IMR-90 (cell line): ENCODE results near the gene LGALS12. TPM values are rescaled to one million over a fixed set of nuclear protein-coding genes. Genes with fewer than 3 reads are reported as not detected.
"Not testable (repeated sequence)": the region's sequence is repeated elsewhere in the genome, so short reads cannot be mapped to it uniquely, and the experiment has no call there.

Source experiments
- ATAC-seq: fragments of 200-7000 bp; cut with Tn5 transposase; 2 replicates; pipeline ENCODE4 v1.9.1; 2020; ENCODE audit warnings: low read depth, mild to moderate bottlenecking, moderate library complexity
- BruUV-seq: library from RNA; stranded (reverse); fragments of 400-500 nt; replicated peaks from 2 replicates; lab custom pipeline; 2021; lab: Mats Ljungman, UMichigan
- CTCF ChIA-PET: fragments of 300-600 bp; formaldehyde crosslinking; extraction: SDS; loops from one replicate; lab custom pipeline; 2021; ENCODE audit warnings: antibody characterized with exemption; lab: Yijun Ruan, JAX
- POLR2A ChIA-PET: fragments of 300-600 bp; sonication (Branson Sonifier 250); formaldehyde crosslinking; loops from one replicate; lab custom pipeline; 2022; ENCODE audit warnings: antibody characterized with exemption; ENCODE audit not compliant: unreplicated experiment; lab: Charles Lee
- DNase-seq: peaks from one replicate; pipeline ENCODE4 v3.0.0; 2013
- H2AFZ ChIP-seq: replicated peaks from 2 replicates; pipeline ENCODE3; 2013; ENCODE audit warnings: low read length, mild to moderate bottlenecking; ENCODE audit not compliant: poor library complexity
- H2AK5ac ChIP-seq: 2 replicates; pipeline ENCODE4 v1.6.1; 2013; ENCODE audit warnings: low read depth, low read length, inconsistent platforms
- H2AK9ac ChIP-seq: replicated peaks from 2 replicates; pipeline ENCODE3; 2013; ENCODE audit warnings: mild to moderate bottlenecking, low read depth, low read length, moderate library complexity; ENCODE audit not compliant: poor library complexity
- H2BK120ac ChIP-seq: 2 replicates; pipeline ENCODE4 v1.6.1; 2013; ENCODE audit warnings: low read depth, low read length, inconsistent platforms
- H2BK15ac ChIP-seq: 3 replicates; pipeline ENCODE4 v1.6.1; 2013; ENCODE audit warnings: low read depth, low read length, inconsistent platforms
- H2BK20ac ChIP-seq: 2 replicates; pipeline ENCODE4 v1.6.1; 2013; ENCODE audit warnings: low read depth, mild to moderate bottlenecking, inconsistent platforms, low read length, moderate library complexity
- H2BK5ac ChIP-seq: 2 replicates; pipeline ENCODE4 v1.6.1; 2013; ENCODE audit warnings: mild to moderate bottlenecking, low read depth, low read length, inconsistent platforms; ENCODE audit not compliant: poor library complexity, severe bottlenecking
- H3K14ac ChIP-seq: replicated peaks from 2 replicates; pipeline ENCODE4 v1.6.1; 2013; ENCODE audit warnings: low read depth, low read length, inconsistent platforms
- H3K18ac ChIP-seq: 2 replicates; pipeline ENCODE4 v1.6.1; 2013; ENCODE audit warnings: low read depth, low read length, control low read depth
- H3K23ac ChIP-seq: 2 replicates; pipeline ENCODE4 v1.6.1; 2013; ENCODE audit warnings: low read depth, low read length, inconsistent platforms
- H3K27ac ChIP-seq: 2 replicates; pipeline ENCODE4 v1.5.1; 2013; ENCODE audit warnings: mild to moderate bottlenecking, control low read depth, low read length; ENCODE audit not compliant: insufficient read depth
- H3K27me3 ChIP-seq: 2 replicates; pipeline ENCODE4 v1.6.1; 2013; ENCODE audit warnings: low read length; ENCODE audit not compliant: control insufficient read depth, insufficient read depth
- H3K36me3 ChIP-seq: 2 replicates; pipeline ENCODE4 v1.6.1; 2013; ENCODE audit warnings: low read length, mixed read lengths; ENCODE audit not compliant: control insufficient read depth, insufficient read depth
- H3K4ac ChIP-seq: 2 replicates; pipeline ENCODE4 v1.6.1; 2013; ENCODE audit warnings: low read depth, low read length, inconsistent platforms
- H3K4me1 ChIP-seq: 2 replicates; pipeline ENCODE4 v1.6.1; 2013; ENCODE audit warnings: low read length, mixed read lengths; ENCODE audit not compliant: control insufficient read depth, insufficient read depth
- H3K4me2 ChIP-seq: 2 replicates; pipeline ENCODE4 v1.6.1; 2013; ENCODE audit warnings: low read depth, mild to moderate bottlenecking, control low read depth, low read length, moderate library complexity
- H3K4me3 ChIP-seq: 2 replicates; pipeline ENCODE4 v1.5.1; 2013; ENCODE audit warnings: low read depth, mild to moderate bottlenecking, control low read depth, low read length, moderate library complexity; ENCODE audit not compliant: insufficient read depth
- H3K56ac ChIP-seq: 2 replicates; pipeline ENCODE4 v1.6.1; 2013; ENCODE audit warnings: low read length, inconsistent platforms; ENCODE audit not compliant: insufficient read depth; ENCODE audit errors: extremely low read depth
- H3K79me1 ChIP-seq, 2 experiments: 2 replicates each; pipeline ENCODE4 v1.6.1; 2013; ENCODE audit warnings: low read length in 2 of 2, inconsistent platforms in 1 of 2, low read depth in 1 of 2
- H3K9ac ChIP-seq: 2 replicates; pipeline ENCODE4 v1.6.1; 2013; ENCODE audit warnings: low read depth, low read length, control low read depth
- H3K9me1 ChIP-seq: 2 replicates; pipeline ENCODE4 v1.6.1; 2013; ENCODE audit warnings: low read length, inconsistent platforms; ENCODE audit not compliant: insufficient read depth
- H3K9me3 ChIP-seq: 2 replicates; pipeline ENCODE4 v1.6.1; 2013; ENCODE audit warnings: low read length; ENCODE audit not compliant: control insufficient read depth, insufficient read depth
- H4K20me1 ChIP-seq: 2 replicates; pipeline ENCODE4 v1.6.1; 2013; ENCODE audit warnings: low read length, inconsistent platforms; ENCODE audit not compliant: insufficient read depth
- H4K5ac ChIP-seq: 2 replicates; pipeline ENCODE4 v1.6.1; 2013; ENCODE audit warnings: mild to moderate bottlenecking, low read depth, low read length, control low read depth
- H4K8ac ChIP-seq, 2 experiments: 2 replicates each; pipeline ENCODE4 v1.6.1; 2013; ENCODE audit warnings: low read depth in 2 of 2, low read length in 2 of 2, control low read depth in 1 of 2, inconsistent platforms in 1 of 2
- H4K91ac ChIP-seq: 2 replicates; pipeline ENCODE4 v1.6.1; 2013; ENCODE audit warnings: low read depth, low read length, inconsistent platforms; ENCODE audit not compliant: insufficient read depth
- CTCF ChIP-seq: conservative IDR thresholded peaks from 2 replicates; pipeline ENCODE4 v1.5.1; 2012; ENCODE audit warnings: mild to moderate bottlenecking, low read depth, low read length, improper control_type of control experiment
- ELK1 ChIP-seq: fragments of 150-350 bp; IDR thresholded peaks from 2 replicates; pipeline ENCODE4 v1.6.1; 2016; ENCODE audit warnings: low read depth, mild to moderate bottlenecking, low read length, moderate library complexity, borderline replicate concordance
- FOS ChIP-seq: fragments of 150-350 bp; IDR thresholded peaks from 2 replicates; pipeline ENCODE4 v1.6.1; 2016; ENCODE audit warnings: low read depth, low read length
- MAFK ChIP-seq: IDR thresholded peaks from 2 replicates; pipeline ENCODE4 v1.6.1; 2012; ENCODE audit warnings: low read depth, low read length, improper control_type of control experiment
- POLR2A ChIP-seq: IDR thresholded peaks from 2 replicates; pipeline ENCODE4 v1.6.1; 2012; ENCODE audit warnings: mild to moderate bottlenecking, low read depth, low read length
- RCOR1 ChIP-seq: IDR thresholded peaks from 2 replicates; pipeline ENCODE4 v1.6.1; 2012; ENCODE audit warnings: mild to moderate bottlenecking, low read length, improper control_type of control experiment; ENCODE audit not compliant: insufficient replicate concordance
- WGBS, 2 experiments: methylation state at CpG; one replicate each; pipeline versions ENCODE4 v1.1.5 to v1.1.7; 2013; ENCODE audit warnings: missing lambda C conversion rate in 2 of 2; ENCODE audit not compliant: insufficient read length in 1 of 2; ENCODE audit errors: extremely low coverage in 2 of 2; 5-methylcytosine and 5-hydroxymethylcytosine counted together
- dilution Hi-C: fragments of 300-500 bp; cut with HindIII; formaldehyde crosslinking; loops from one replicate; pipeline ENCODE4 v1.14.3; 2018; ENCODE audit warnings: low sequenced_read_pairs; ENCODE audit not compliant: unreplicated experiment
- in situ Hi-C: fragments of 300-500 bp; cut with MboI; formaldehyde crosslinking; loops from 3 replicates; pipeline ENCODE4 v1.14.3; 2019; ENCODE audit warnings: low sequenced_read_pairs, inconsistent platforms, mixed read lengths
- intact Hi-C: fragments of 100-400 bp; cut with micrococcal nuclease; formaldehyde crosslinking; loops from 2 replicates; pipeline ENCODE4 v1.10.0; 2022
- polyA plus RNA-seq, 3 experiments: library from polyadenylated mRNA; depleted of rRNA; stranded (reverse); fragments of >200 nt; gene quantifications; 2 replicates each; pipeline ENCODE4 v1.2.3, GENCODE V29; 2012; ENCODE audit warnings: low replicate concordance in 1 of 3
- total RNA-seq: library from RNA; depleted of rRNA; stranded (reverse); fragments of >200 nt; gene quantifications from 2 replicates; pipeline ENCODE4 v1.2.3, GENCODE V29; 2012

The LGALS12 gene
- total and polyA plus RNA-seq, 2 of the 4 experiments (the other 2 are of a cell fraction) = not detected

- WGBS, 2 experiments = no CpG with 5 or more reads among the region's 2 CpGs
- no peaks in the 10 kb centered on the region for H3K36me3 ChIP-seq
- no peak overlapping the region for H3K23ac ChIP-seq
- no peak overlapping the region for H3K14ac ChIP-seq
- H2BK15ac ChIP-seq = no peak overlapping the region
- intact Hi-C loops (no loop called here), dilution Hi-C loops (no loop called here), in situ Hi-C loops (no loop called here)
- no peak overlapping the region for H3K4me2 ChIP-seq
- H2AFZ ChIP-seq = no peak overlapping the region
- no peak overlapping the region for H3K56ac ChIP-seq
- H3K27ac ChIP-seq = no peak overlapping the region
- H3K27me3 ChIP-seq = peaks cover 5% of the 10 kb centered on the region
- no peak overlapping the region for H3K4me3 ChIP-seq
- no peak overlapping the region for H2AK9ac ChIP-seq
- H2BK5ac ChIP-seq = no peak overlapping the region
- ChIA-PET POLR2A (no interaction called here), CTCF (no interaction called here)
- no peak overlapping the region for H2BK20ac ChIP-seq
- H3K4me1 ChIP-seq = 0 out of 2 replicates have a peak, but pooled peaks cover 2% of the 10 kb centered on the region
- no peak overlapping the region for H4K8ac ChIP-seq
- H2BK120ac ChIP-seq = no peak overlapping the region
- H3K4ac ChIP-seq = no peak overlapping the region
- no peak overlapping the region for H3K18ac ChIP-seq
- no TSS peak for BruUV-seq
- no peak overlapping the region for H3K9ac ChIP-seq
- TF ChIP-seq CTCF = no peak
- no peak for TF ChIP-seq ELK1
- no peak for TF ChIP-seq RCOR1
- TF ChIP-seq FOS = no peak
- no peak for TF ChIP-seq POLR2A
- TF ChIP-seq MAFK = no peak
- no peaks in the 10 kb centered on the region for H3K9me3 ChIP-seq
- H4K20me1 ChIP-seq = no peaks in the 10 kb centered on the region
- H3K79me1 ChIP-seq = no peaks in the 10 kb centered on the region
- no peak overlapping the region for H2AK5ac ChIP-seq
- no peak for ATAC-seq
- no peak for DNase-seq
- no peak overlapping the region for H4K91ac ChIP-seq
- no peak overlapping the region for H4K5ac ChIP-seq
- no peaks in the 10 kb centered on the region for H3K9me1 ChIP-seq
Measured at GRCh38 chr11:63530021-63530420, 24.1 kb downstream of the LGALS12 start.

- H3K56ac ChIP-seq = not testable (repeated sequence)
Measured at GRCh38 chr11:63531074-63531792, 25.3 kb downstream of the LGALS12 start.

More at GRCh38 chr11:63531074-63531792, 25.3 kb downstream of the LGALS12 start:
- H2AK5ac ChIP-seq, H2AFZ ChIP-seq, H3K9me3 ChIP-seq, H2BK5ac ChIP-seq, H3K18ac ChIP-seq, CTCF ChIA-PET, H2BK20ac ChIP-seq, H3K4me3 ChIP-seq, H2AK9ac ChIP-seq, H4K5ac ChIP-seq, H3K4me1 ChIP-seq, H3K4me2 ChIP-seq, H3K23ac ChIP-seq, H3K4ac ChIP-seq, in situ Hi-C loops, H3K14ac ChIP-seq, POLR2A ChIA-PET, H2BK120ac ChIP-seq, dilution Hi-C loops, H4K20me1 ChIP-seq, H3K9ac ChIP-seq, intact Hi-C loops, H4K8ac ChIP-seq, H2BK15ac ChIP-seq, H3K27ac ChIP-seq, BruUV-seq, H3K36me3 ChIP-seq, H3K27me3 ChIP-seq, H4K91ac ChIP-seq, H3K9me1 ChIP-seq, H3K79me1 ChIP-seq: not testable (repeated sequence)
- DNase-seq (peak; percentile 45), ATAC-seq (peak; percentile 40; the same call in 1 of the 2 replicates)
- WGBS, 2 experiments = no CpG with 5 or more reads among the region's 6 CpGs
